ENCODE results near the gene CEP43.

- TF ChIP-seq CTCF (conservative IDR thresholded peaks at IDR 0.05; ENCODE audit: low read length) (no peak), EZH2phosphoT487 (IDR thresholded peaks at IDR 0.05; ENCODE audit: borderline replicate concordance, low read depth, low read length) (no peak)
Measured at GRCh38 chr6:166996406-166996805, 2.8 kb upstream of the CEP43 start.

Measured in OCI-LY7 (cell line).